Measurements from ENCODE around the gene C5AR2. TPM values are rescaled to one million over a fixed set of nuclear protein-coding genes. Genes with fewer than 3 reads are reported as not detected.
A peak's percentile ranks its signal among the peaks of the same experiment; 100 is the strongest.

C5AR2 gene
- total RNA-seq (2021), result not detected in 2 replicates
- percentile 5 among the genes with signal in this experiment for Bru-seq, nascent RNA
- not detected for BruChase-seq, experiment 1, labeled RNA remaining after a 2-hour chase
- BruChase-seq, experiment 2, labeled RNA remaining after a 6-hour chase, result percentile 9 among the genes with signal in this experiment
- long read RNA-seq, result 0 reads

DNA sequence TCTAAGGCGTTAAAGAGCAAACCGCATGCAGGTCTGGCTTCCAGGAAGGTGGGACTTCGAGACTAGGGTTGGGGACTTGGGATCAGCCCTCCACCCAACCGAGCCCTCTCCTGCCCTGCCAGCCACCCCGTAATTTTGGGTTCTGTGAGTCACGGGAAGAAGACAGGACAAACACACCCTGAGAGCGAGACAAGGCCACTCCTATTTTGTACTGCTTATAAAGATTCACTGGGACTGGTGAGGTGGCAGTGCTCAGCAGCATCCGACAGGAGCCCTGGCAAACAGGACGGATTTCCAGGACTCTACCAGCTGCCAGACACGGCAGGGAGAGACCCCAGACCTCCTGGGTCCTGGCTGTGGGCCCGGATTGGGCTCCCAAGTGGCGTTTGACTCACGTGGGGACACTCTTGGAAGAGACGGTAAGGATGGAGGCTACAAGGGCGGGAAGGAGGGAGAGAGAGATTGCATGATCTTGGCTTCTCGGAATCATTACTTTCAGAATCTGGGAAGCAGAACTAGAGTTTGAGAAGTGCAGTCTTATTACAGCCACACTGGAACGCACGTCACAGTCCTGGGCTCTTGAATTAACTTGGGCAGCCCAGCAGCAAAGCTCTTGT lies at the start of gene C5AR2:
Gene C5AR2 (plus strand): TSS at position 245 of the 617 bp plus-strand sequence. CDS start 8,625 bp downstream, outside the sequence.
- no peak for DNase-seq
- no peaks in the 10 kb centered on the region for H3K4me1 ChIP-seq (replicated peaks; ENCODE audit: insufficient read depth)
- H4K20me1 ChIP-seq (ENCODE audit: insufficient read depth), result no peaks in the 10 kb centered on the region
- intact Hi-C loops (cut with micrococcal nuclease; ENCODE audit: unreplicated experiment), result no loop called here
- no peaks in the 10 kb centered on the region for H3K9me2 ChIP-seq (ENCODE audit: insufficient read depth)
- H3K9me3 ChIP-seq (ENCODE audit: insufficient read depth, low read depth), result no peaks in the 10 kb centered on the region
- no TSS peak for BruUV-seq (replicated peaks)
- no peaks in the 10 kb centered on the region for H3K79me2 ChIP-seq (ENCODE audit: low read depth)
- TF ChIP-seq, protein P1, sequence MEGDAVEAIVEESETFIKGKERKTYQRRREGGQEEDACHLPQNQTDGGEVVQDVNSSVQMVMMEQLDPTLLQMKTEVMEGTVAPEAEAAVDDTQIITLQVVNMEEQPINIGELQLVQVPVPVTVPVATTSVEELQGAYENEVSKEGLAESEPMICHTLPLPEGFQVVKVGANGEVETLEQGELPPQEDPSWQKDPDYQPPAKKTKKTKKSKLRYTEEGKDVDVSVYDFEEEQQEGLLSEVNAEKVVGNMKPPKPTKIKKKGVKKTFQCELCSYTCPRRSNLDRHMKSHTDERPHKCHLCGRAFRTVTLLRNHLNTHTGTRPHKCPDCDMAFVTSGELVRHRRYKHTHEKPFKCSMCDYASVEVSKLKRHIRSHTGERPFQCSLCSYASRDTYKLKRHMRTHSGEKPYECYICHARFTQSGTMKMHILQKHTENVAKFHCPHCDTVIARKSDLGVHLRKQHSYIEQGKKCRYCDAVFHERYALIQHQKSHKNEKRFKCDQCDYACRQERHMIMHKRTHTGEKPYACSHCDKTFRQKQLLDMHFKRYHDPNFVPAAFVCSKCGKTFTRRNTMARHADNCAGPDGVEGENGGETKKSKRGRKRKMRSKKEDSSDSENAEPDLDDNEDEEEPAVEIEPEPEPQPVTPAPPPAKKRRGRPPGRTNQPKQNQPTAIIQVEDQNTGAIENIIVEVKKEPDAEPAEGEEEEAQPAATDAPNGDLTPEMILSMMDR (conservative IDR thresholded peaks at IDR 0.05), result no peak
- ChIA-PET CTCF (no interaction called here), POLR2A (ENCODE audit: unreplicated experiment) (no interaction called here)
- H3K4me2 ChIP-seq, result peak within 1 kb of the TSS; percentile 25
- no peaks in the 10 kb centered on the region for H3K36me3 ChIP-seq (ENCODE audit: low read depth)
- H3K4me3 ChIP-seq, result no peak within 1 kb of the TSS
- H3F3A ChIP-seq (ENCODE audit: insufficient read depth, low read depth), result peaks cover 3% of the 10 kb centered on the region; the same call in 1 of the 2 replicates
- H3K27me3 ChIP-seq (ENCODE audit: insufficient read depth, low read depth), result no peaks in the 10 kb centered on the region
- H2AFZ ChIP-seq, result no peak within 1 kb of the TSS
- H3K27ac ChIP-seq, result no peak within 1 kb of the TSS

DNA sequence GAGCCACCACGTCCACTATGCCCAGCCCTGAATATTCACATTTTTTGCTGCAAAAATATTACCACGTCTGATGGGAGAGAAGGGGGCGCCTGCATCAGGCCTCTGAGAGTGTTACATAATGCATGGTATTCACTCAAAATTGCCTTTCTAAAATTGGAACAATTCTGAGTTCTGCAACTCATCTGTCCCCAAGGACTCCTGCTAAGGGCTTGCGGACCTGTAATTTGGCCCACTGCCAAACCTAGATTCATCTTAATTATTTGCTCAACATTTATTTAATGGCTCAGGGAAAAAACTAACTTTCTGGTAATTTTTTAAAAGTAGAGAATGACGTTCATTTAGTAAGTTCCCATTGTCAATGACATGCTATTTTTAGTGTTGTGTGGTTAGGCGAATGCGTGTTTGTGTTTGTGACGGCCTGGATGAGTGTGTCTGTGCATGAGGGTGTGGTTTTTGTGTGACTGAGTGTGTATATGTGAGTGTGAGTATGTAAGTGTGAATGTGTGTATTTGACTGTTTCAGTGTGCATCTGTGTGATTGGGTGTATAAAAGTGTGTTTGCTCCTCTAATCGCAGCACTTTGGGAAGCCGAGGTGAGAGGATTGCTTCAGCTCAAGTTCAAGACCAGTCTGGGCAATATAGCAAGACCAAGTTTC lies 48.4 kb upstream of the C5AR2 start:
- no TSS peak for BruUV-seq (replicated peaks)
- no peak for DNase-seq
- H3K9me3 ChIP-seq (ENCODE audit: insufficient read depth, low read depth), result no peaks in the 10 kb centered on the region
- TF ChIP-seq, protein P1 (conservative IDR thresholded peaks at IDR 0.05), result no peak
- TF ChIP-seq EZH2 (IDR thresholded peaks at IDR 0.05; ENCODE audit: low read depth), result no peak
- H3K36me3 ChIP-seq (ENCODE audit: low read depth), result no peaks in the 10 kb centered on the region
- peaks cover 28% of the 10 kb centered on the region for H3K4me1 ChIP-seq (replicated peaks; ENCODE audit: insufficient read depth)
- no peak overlapping the region for H2AFZ ChIP-seq
- peaks cover 45% of the 10 kb centered on the region for H3F3A ChIP-seq (ENCODE audit: insufficient read depth, low read depth)
- H4K20me1 ChIP-seq (ENCODE audit: insufficient read depth), result no peaks in the 10 kb centered on the region
- H3K4me2 ChIP-seq, result no peak overlapping the region
- no peaks in the 10 kb centered on the region for H3K79me2 ChIP-seq (ENCODE audit: low read depth)
- H3K27ac ChIP-seq, result no peak overlapping the region
- H3K4me3 ChIP-seq, result no peak overlapping the region
- ChIA-PET CTCF (interaction anchor here (0.6 kb wide), 1 partner anchor 11 kb away, joined by 15 read pairs; no protein-coding TSS in a partner anchor), POLR2A (ENCODE audit: unreplicated experiment) (no interaction called here)
- intact Hi-C loops (cut with micrococcal nuclease; ENCODE audit: unreplicated experiment), result loop anchor here (10.0 kb wide), 1 partner anchor 421 kb away; no protein-coding TSS in a partner anchor
- H3K9me2 ChIP-seq (ENCODE audit: insufficient read depth), result no peaks in the 10 kb centered on the region
- H3K27me3 ChIP-seq (ENCODE audit: insufficient read depth, low read depth), result no peaks in the 10 kb centered on the region

DNA sequence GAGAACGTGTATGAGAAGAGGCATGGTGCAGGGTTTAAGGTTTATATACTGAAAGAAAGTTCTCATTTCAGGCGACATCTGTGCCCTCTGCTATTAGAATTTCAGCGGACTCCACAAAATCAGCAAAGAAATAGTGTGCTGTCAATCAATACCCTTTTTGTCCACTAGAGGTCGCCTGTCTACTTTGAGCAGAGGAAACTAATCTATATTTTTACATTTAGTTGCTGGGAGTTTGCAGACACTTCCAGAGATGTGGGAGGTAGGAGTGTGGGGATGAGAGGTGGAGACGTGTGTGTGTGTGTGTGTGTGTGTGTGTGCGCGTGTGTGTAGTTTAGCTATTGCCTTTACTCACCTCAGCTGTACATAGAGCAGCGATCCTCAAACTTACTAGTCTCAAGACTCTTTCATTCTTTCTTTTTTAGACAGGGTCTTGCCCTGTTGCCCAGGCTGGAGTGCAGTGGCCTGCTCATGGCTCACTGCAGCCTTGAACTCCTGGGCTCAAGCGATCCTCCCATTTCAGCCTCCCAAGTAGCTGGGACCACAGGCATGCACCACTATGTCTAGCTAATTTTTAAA lies 47.6 kb upstream of the C5AR2 start:
- Histone ChIP-seq H3K79me2 (ENCODE audit: low read depth) (no peaks in the 10 kb centered on the region), H3K9me2 (ENCODE audit: insufficient read depth) (no peaks in the 10 kb centered on the region), H3K4me2 (no peak overlapping the region), H3K36me3 (ENCODE audit: low read depth) (no peaks in the 10 kb centered on the region), H3K4me3 (no peak overlapping the region), H2AFZ (no peak overlapping the region), H3K4me1 (replicated peaks; ENCODE audit: insufficient read depth) (peaks cover 29% of the 10 kb centered on the region), H3K9me3 (ENCODE audit: insufficient read depth, low read depth) (no peaks in the 10 kb centered on the region), H3K27ac (no peak overlapping the region), H3F3A (ENCODE audit: insufficient read depth, low read depth) (peaks cover 45% of the 10 kb centered on the region), H3K27me3 (ENCODE audit: insufficient read depth, low read depth) (no peaks in the 10 kb centered on the region), H4K20me1 (ENCODE audit: insufficient read depth) (no peaks in the 10 kb centered on the region)
- DNase-seq, result peak; percentile 41 to 56
- ChIA-PET CTCF (interaction anchor here (0.7 to 1.2 kb wide), 3 partner anchors 9 to 74 kb away, joined by 3 to 4 read pairs (median 3); no protein-coding TSS in a partner anchor), POLR2A (ENCODE audit: unreplicated experiment) (interaction anchor here (0.6 kb wide), 1 partner anchor 133 kb away, joined by 4 read pairs; no protein-coding TSS in a partner anchor)
- no TSS peak for BruUV-seq (replicated peaks)
- intact Hi-C loops (cut with micrococcal nuclease; ENCODE audit: unreplicated experiment), result loop anchor here (10.0 kb wide), 1 partner anchor 420 kb away; no protein-coding TSS in a partner anchor
- TF ChIP-seq EZH2 (IDR thresholded peaks at IDR 0.05; ENCODE audit: low read depth), result no peak
- TF ChIP-seq, protein P1 (conservative IDR thresholded peaks at IDR 0.05), result peak; percentile 96
